Stimulated activated naive CD4-positive, alpha-beta T cell (primary cell): ENCODE measurements around the gene LGALS8.

ENCODE experiments used
- DNase-seq, 6 experiments: peaks; one replicate each; lab custom pipeline; 2025; lab: John Stamatoyannopoulos, UW

LGALS8 gene

GRCh38 chr1:236509203-236509602 lies 14.6 kb upstream of the LGALS8 start:
- DNase-seq = no peak

- no peak for DNase-seq
Observed at GRCh38 chr1:236509647-236510401, 14.0 kb upstream of the LGALS8 start.

- DNase-seq = no peak
Observed at GRCh38 chr1:236511735-236512418, 11.9 kb upstream of the LGALS8 start.

- DNase-seq = no peak
Observed at GRCh38 chr1:236514703-236515442, 8.9 kb upstream of the LGALS8 start.

GRCh38 chr1:236515443-236515958 lies 8.3 kb upstream of the LGALS8 start:
- no peak for DNase-seq

- DNase-seq = peak in 2 of 6 experiments; percentile 42 to 49
Observed at GRCh38 chr1:236516929-236517704, 6.7 kb upstream of the LGALS8 start.

- DNase-seq = no peak
Observed at GRCh38 chr1:236518322-236518721, 5.5 kb upstream of the LGALS8 start.

- DNase-seq = no peak
Observed at GRCh38 chr1:236520445-236521005, 3.3 kb upstream of the LGALS8 start.

- peak in 2 of 6 experiments; percentile 14 to 25 for DNase-seq
Observed at GRCh38 chr1:236522937-236523703, 662 bp upstream of the LGALS8 start.

- DNase-seq = peak; percentile 38 to 74 (median 65)
Observed at GRCh38 chr1:236524142-236524894, 536 bp downstream of the LGALS8 start.

GRCh38 chr1:236524895-236525184 lies 1.1 kb downstream of the LGALS8 start:
- no peak for DNase-seq

- no peak for DNase-seq
Observed at GRCh38 chr1:236526079-236526478, 2.3 kb downstream of the LGALS8 start.

GRCh38 chr1:236530286-236530685 lies 6.5 kb downstream of the LGALS8 start:
- no peak for DNase-seq

GRCh38 chr1:236530959-236531358 lies 7.2 kb downstream of the LGALS8 start:
- DNase-seq = no peak

- no peak for DNase-seq
Observed at GRCh38 chr1:236532850-236533249, 9.1 kb downstream of the LGALS8 start.

GRCh38 chr1:236534151-236534651 lies 10.4 kb downstream of the LGALS8 start:
- DNase-seq = no peak

- no peak for DNase-seq
Observed at GRCh38 chr1:236535190-236535589, 11.4 kb downstream of the LGALS8 start.

- no peak for DNase-seq
Observed at GRCh38 chr1:236535662-236536161, 11.9 kb downstream of the LGALS8 start.

GRCh38 chr1:236536540-236536939 lies 12.8 kb downstream of the LGALS8 start:
- DNase-seq = no peak
